Prostate gland (tissue), 2 donors: ENCODE measurements around the gene MIP.
"Not testable (repeated sequence)": the region's sequence is repeated elsewhere in the genome, so short reads cannot be mapped to it uniquely, and the experiment has no call there.

Experiments used
- CTCF ChIP-seq, 4 experiments: fragments of 200-600 bp in 2 of 4; fragments of 450-650 bp in 2 of 4; sonication (generic) in 2 of 4; IDR thresholded peaks; 1 replicate in 3 of 4; 2 replicates in 1 of 4; pipeline ENCODE4 v1.5.1; 2016 to 2019; ENCODE audit warnings: antibody characterized with exemption in 4 of 4, mild to moderate bottlenecking in 2 of 4, moderate library complexity in 2 of 4
- POLR2A ChIP-seq: fragments of 450-650 bp; IDR thresholded peaks from one replicate; pipeline ENCODE4 v1.6.1; 2016; ENCODE audit warnings: antibody characterized with exemption, mild to moderate bottlenecking
- POLR2AphosphoS5 ChIP-seq: sonication (generic); formaldehyde crosslinking; IDR thresholded peaks from one replicate; pipeline ENCODE4 v1.6.1; 2017; ENCODE audit warnings: antibody characterized with exemption

- not testable (repeated sequence) for TF ChIP-seq CTCF (IDR thresholded peaks at IDR 0.05); POLR2AphosphoS5; POLR2A
Measured at GRCh38 chr12:56499452-56499851, 45.0 kb upstream of the MIP start.
